ENCODE results near the gene DMD.

- no peak for TF ChIP-seq CTCF (IDR thresholded peaks at IDR 0.05; ENCODE audit: low read length)
- no peak for TF ChIP-seq EZH2phosphoT487 (IDR thresholded peaks at IDR 0.05; ENCODE audit: low read length)
- TF ChIP-seq EZH2 (optimal IDR thresholded peaks at IDR 0.05; ENCODE audit: low read depth, low read length), result no peak
Measured at GRCh38 chrX:32395878-32396277, 815.5 kb downstream of the DMD start.

Data from MM.1S (cell line).